CD4-positive, alpha-beta T cell treated with Interleukin-6 for 4 hours (primary cell): Measurements from ENCODE around the gene WDR4.
"Not testable (repeated sequence)": the region's sequence is repeated elsewhere in the genome, so short reads cannot be mapped to it uniquely, and the experiment has no call there.

Experiments
- DNase-seq: peaks from one replicate; pipeline ENCODE4 v3.0.0-alpha.2; 2020; ENCODE audit warnings: mixed read lengths

WDR4 gene

GRCh38 chr21:42875811-42876210, 3.5 kb downstream of the WDR4 start:
- not testable (repeated sequence) for DNase-seq

- no peak for DNase-seq
Observed at GRCh38 chr21:42873096-42873495, 6.2 kb downstream of the WDR4 start.

GRCh38 chr21:42868196-42868595, 11.1 kb downstream of the WDR4 start:
- DNase-seq, result no peak

- no peak for DNase-seq
Observed at GRCh38 chr21:42865776-42866160, 13.6 kb downstream of the WDR4 start.

- no peak for DNase-seq
Observed at GRCh38 chr21:42864815-42865775, 14.2 kb downstream of the WDR4 start.

GRCh38 chr21:42864286-42864685, 15.1 kb downstream of the WDR4 start:
- no peak for DNase-seq

GRCh38 chr21:42863504-42863870, 15.9 kb downstream of the WDR4 start:
- DNase-seq, result no peak

GRCh38 chr21:42862774-42863503, 16.4 kb downstream of the WDR4 start:
- no peak for DNase-seq

GRCh38 chr21:42861848-42862400, 17.4 kb downstream of the WDR4 start:
- DNase-seq, result no peak

- DNase-seq, result no peak
Observed at GRCh38 chr21:42861311-42861847, 18.0 kb downstream of the WDR4 start.

- no peak for DNase-seq
Observed at GRCh38 chr21:42860345-42860744, 19.0 kb downstream of the WDR4 start.

- DNase-seq, result no peak
Observed at GRCh38 chr21:42859891-42860230, 19.5 kb downstream of the WDR4 start.

GRCh38 chr21:42858957-42859890, 20.1 kb downstream of the WDR4 start:
- DNase-seq, result no peak

- no peak for DNase-seq
Observed at GRCh38 chr21:42858185-42858847, 21.0 kb downstream of the WDR4 start.

- DNase-seq, result no peak
Observed at GRCh38 chr21:42857216-42857615, 22.1 kb downstream of the WDR4 start.

- no peak for DNase-seq
Observed at GRCh38 chr21:42855937-42856335, 23.4 kb downstream of the WDR4 start.

- no peak for DNase-seq
Observed at GRCh38 chr21:42855171-42855936, 24.0 kb downstream of the WDR4 start.

GRCh38 chr21:42854246-42855010, 24.9 kb downstream of the WDR4 start:
- DNase-seq, result no peak

GRCh38 chr21:42853621-42854020, 25.7 kb downstream of the WDR4 start:
- no peak for DNase-seq

GRCh38 chr21:42852925-42853570, 26.3 kb downstream of the WDR4 start:
- no peak for DNase-seq
